HCT116 (cell line): Measurements from ENCODE around the gene IRX2. TPM values are rescaled to one million over a fixed set of nuclear protein-coding genes. Genes with fewer than 3 reads are reported as not detected.

ENCODE experiments used
- ATAC-seq: fragments of 200-7000 bp; cut with Tn5 transposase; 2 replicates; pipeline ENCODE4 v1.9.1; 2020; ENCODE audit warnings: mild to moderate bottlenecking, moderate library complexity
- BruUV-seq: library from RNA; stranded (reverse); fragments of 400-500 nt; replicated peaks from 2 replicates; lab custom pipeline; 2021; lab: Mats Ljungman, UMichigan
- CTCF ChIA-PET: fragments of 300-600 bp; sonication (Branson Sonifier 250); formaldehyde crosslinking; loops from one replicate; lab custom pipeline; 2021; ENCODE audit warnings: antibody characterized with exemption; lab: Charles Lee
- POLR2A ChIA-PET: fragments of 300-600, 350-600 bp; sonication (Branson Sonifier 250); formaldehyde crosslinking; loops from one replicate; lab custom pipeline; 2021; ENCODE audit warnings: antibody characterized with exemption; lab: Charles Lee
- RAD21 ChIA-PET, 2 experiments: fragments of 300-600 bp; sonication (Branson Sonifier 250); formaldehyde crosslinking; loops; one replicate each; lab custom pipeline; 2023; ENCODE audit warnings: low total read pairs in 2 of 2; ENCODE audit not compliant: uncharacterized antibody in 2 of 2, unreplicated experiment in 2 of 2, low non-redundant PET in 1 of 2; lab: Charles Lee
- DNase-seq: peaks from one replicate; pipeline ENCODE4 v3.0.0-alpha.2; 2010; ENCODE audit warnings: low read depth, low spot score
- H2AFZ ChIP-seq: fragments of 200-600 bp; shearing (Covaris generic), sonication (generic); 2 replicates; pipeline ENCODE4 v1.6.1; 2017; ENCODE audit warnings: low read depth, mixed run types, mixed read lengths, antibody characterized with exemption, low read length; ENCODE audit not compliant: poor library complexity, severe bottlenecking
- H3K27ac ChIP-seq: 2 replicates; pipeline ENCODE4 v1.5.1; 2012; ENCODE audit warnings: low read depth, low read length
- H3K27me3 ChIP-seq: fragments of 200-600 bp; sonication (generic); 2 replicates; pipeline ENCODE4 v1.6.1; 2016; ENCODE audit warnings: mixed run types, low read length, mixed read lengths; ENCODE audit not compliant: insufficient read depth
- H3K36me3 ChIP-seq, 2 experiments: fragments of 200-500 bp in 1 of 2; fragments of 200-600 bp in 1 of 2; sonication (Bioruptor generic) in 1 of 2; sonication (generic) in 1 of 2; 2 replicates each; pipeline versions ENCODE4 v1.5.1 to v1.6.1; 2014 to 2016; ENCODE audit warnings: low read length in 2 of 2, inconsistent platforms in 1 of 2, mixed read lengths in 1 of 2, mixed run types in 1 of 2; ENCODE audit not compliant: insufficient read depth in 2 of 2, control insufficient read depth in 1 of 2
- H3K4me1 ChIP-seq, 2 experiments: fragments of 200-600 bp in 1 of 2; sonication (generic) in 1 of 2; 2 replicates each; pipeline versions ENCODE4 v1.5.1 to v1.6.1; 2012 to 2017; ENCODE audit warnings: low read length in 2 of 2, inconsistent platforms in 1 of 2, mild to moderate bottlenecking in 1 of 2, mixed read lengths in 1 of 2, mixed run types in 1 of 2, moderate library complexity in 1 of 2; ENCODE audit not compliant: insufficient read depth in 2 of 2, control insufficient read depth in 1 of 2
- H3K4me2 ChIP-seq: fragments of 200-600 bp; sonication (generic); 2 replicates; pipeline ENCODE4 v1.6.1; 2017; ENCODE audit warnings: mixed run types, low read length, mixed read lengths
- H3K4me3 ChIP-seq, 2 experiments: fragments of 200-600 bp in 1 of 2; sonication (generic) in 1 of 2; replicated peaks in 1 of 2; 2 replicates each; pipeline ENCODE4 v1.5.1; 2011 to 2016; ENCODE audit warnings: low read length in 2 of 2, control low read depth in 1 of 2, low read depth in 1 of 2, mild to moderate bottlenecking in 1 of 2, mixed read lengths in 1 of 2, mixed run types in 1 of 2
- H3K79me2 ChIP-seq: fragments of 200-600 bp; sonication (generic); 2 replicates; pipeline ENCODE4 v1.6.1; 2017; ENCODE audit warnings: mild to moderate bottlenecking, mixed run types, low read length, moderate library complexity, mixed read lengths; ENCODE audit not compliant: insufficient read depth
- H3K9ac ChIP-seq: fragments of 200-600 bp; sonication (generic); 2 replicates; pipeline ENCODE4 v1.6.1; 2016; ENCODE audit warnings: low read length, mixed read lengths
- H3K9me2 ChIP-seq: fragments of 200-600 bp; sonication (generic), shearing (Covaris generic); 2 replicates; pipeline ENCODE4 v1.6.1; 2017; ENCODE audit warnings: mixed run types, mild to moderate bottlenecking, moderate library complexity; ENCODE audit not compliant: insufficient read depth
- H3K9me3 ChIP-seq, 2 experiments: fragments of 200-500 bp in 1 of 2; fragments of 200-600 bp in 1 of 2; sonication (Bioruptor generic) in 1 of 2; sonication (generic) in 1 of 2; 2 replicates each; pipeline ENCODE4 v1.6.1; 2014 to 2017; ENCODE audit warnings: low read length in 2 of 2, mixed read lengths in 2 of 2, inconsistent platforms in 1 of 2, low read depth in 1 of 2, mild to moderate bottlenecking in 1 of 2, mixed run types in 1 of 2, moderate library complexity in 1 of 2; ENCODE audit not compliant: control insufficient read depth in 1 of 2, insufficient read depth in 1 of 2
- H4K20me1 ChIP-seq: fragments of 200-600 bp; sonication (generic), shearing (Covaris generic); 2 replicates; pipeline ENCODE4 v1.6.1; 2017; ENCODE audit warnings: mixed run types, mild to moderate bottlenecking, moderate library complexity; ENCODE audit not compliant: insufficient read depth
- CBX3 ChIP-seq: IDR thresholded peaks from 2 replicates; pipeline ENCODE4 v1.6.1; 2012; ENCODE audit warnings: low read depth
- CEBPB ChIP-seq: IDR thresholded peaks from 2 replicates; pipeline ENCODE4 v1.6.1; 2012; ENCODE audit warnings: low read depth
- EZH2 ChIP-seq: fragments of 200-600 bp; sonication (generic); IDR thresholded peaks from 2 replicates; pipeline ENCODE4 v1.6.1; 2017; ENCODE audit warnings: antibody characterized with exemption, mixed run types
- EZH2phosphoT487 ChIP-seq: fragments of 200-600 bp; IDR thresholded peaks from 2 replicates; pipeline ENCODE4 v1.6.1; 2018; ENCODE audit warnings: antibody characterized with exemption, borderline replicate concordance
- FOSL1 ChIP-seq: IDR thresholded peaks from 2 replicates; pipeline ENCODE4 v1.6.1; 2012; ENCODE audit warnings: low read depth
- JUND ChIP-seq: IDR thresholded peaks from 2 replicates; pipeline ENCODE4 v1.6.1; 2012
- POLR2A ChIP-seq: IDR thresholded peaks from 2 replicates; pipeline ENCODE4 v1.7.0; 2011; ENCODE audit warnings: borderline replicate concordance; ENCODE audit not compliant: insufficient read depth, insufficient read length; ENCODE audit errors: extremely low read depth
- RAD21 ChIP-seq: IDR thresholded peaks from 2 replicates; pipeline ENCODE4 v1.6.1; 2012; ENCODE audit warnings: low read depth, mild to moderate bottlenecking
- SIN3A ChIP-seq: IDR thresholded peaks from 2 replicates; pipeline ENCODE4 v1.6.1; 2012; ENCODE audit warnings: low read depth
- SP1 ChIP-seq: IDR thresholded peaks from 2 replicates; pipeline ENCODE4 v1.6.1; 2012; ENCODE audit warnings: low read depth
- TCF7L2 ChIP-seq: IDR thresholded peaks from 2 replicates; pipeline ENCODE4 v1.7.0; 2011; ENCODE audit warnings: borderline replicate concordance, inconsistent platforms; ENCODE audit not compliant: insufficient read depth, insufficient read length; ENCODE audit errors: extremely low read depth
- YY1 ChIP-seq: IDR thresholded peaks from 2 replicates; pipeline ENCODE4 v1.6.1; 2011; ENCODE audit warnings: low read length, low read depth, moderate library complexity, mild to moderate bottlenecking; ENCODE audit not compliant: insufficient replicate concordance; ENCODE audit errors: extremely low read depth
- ZFX ChIP-seq: fragments of 450-650 bp; IDR thresholded peaks from 2 replicates; pipeline ENCODE4 v1.6.1; 2017
- intact Hi-C: fragments of 100-400 bp; cut with micrococcal nuclease; formaldehyde crosslinking; loops from 2 replicates; pipeline ENCODE4 v1.10.0; 2022
- total RNA-seq: library from RNA; stranded (reverse); gene quantifications from one replicate; pipeline ENCODE4 v1.2.1, GENCODE V29; 2021; ENCODE audit not compliant: unreplicated experiment

Gene IRX2
- total RNA-seq, 1 experiment from 2014 or later = not detected

DNA sequence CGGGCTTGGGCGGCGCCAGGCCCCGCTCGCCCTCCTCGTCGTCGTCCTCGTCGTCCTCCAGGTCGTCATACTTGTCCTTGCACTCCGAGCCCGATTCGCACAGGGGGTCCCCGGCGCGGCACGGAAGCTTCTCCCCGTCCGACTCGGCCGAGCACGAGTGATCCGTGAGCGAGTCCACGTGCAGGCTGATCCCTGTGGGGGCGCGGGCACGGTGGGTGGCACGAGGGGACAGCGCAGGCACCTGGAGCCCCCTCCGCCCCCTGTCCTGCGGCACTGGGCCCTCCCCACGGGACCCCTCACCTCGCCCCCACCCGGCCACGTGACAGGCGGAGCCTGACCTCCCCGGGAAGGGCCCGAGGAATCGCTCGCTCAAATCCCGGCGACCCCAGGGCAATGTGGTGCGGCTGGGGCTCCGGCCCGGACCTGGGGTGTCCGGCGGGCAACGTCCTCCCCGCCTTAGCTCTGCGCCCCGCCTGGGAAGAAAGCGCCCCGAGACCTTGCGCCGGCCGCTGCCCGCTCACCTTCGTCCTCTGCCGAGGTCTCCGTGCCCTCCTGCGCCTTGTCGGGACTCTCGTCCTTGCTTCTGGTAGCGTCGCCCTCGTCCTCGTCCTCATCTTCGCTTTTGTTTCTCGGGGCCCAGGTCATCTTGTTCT is 2.5 kb downstream of the IRX2 start:
- Histone ChIP-seq H3K36me3 (no peaks in the 10 kb centered on the region), H2AFZ (no peak overlapping the region), H3K9ac (no peak overlapping the region), H3K79me2 (no peaks in the 10 kb centered on the region), H4K20me1 (no peaks in the 10 kb centered on the region), H3K9me3 (peaks cover 5 to 22% of the 10 kb centered on the region in 2 experiments; a peak in 2 of 4 replicates), H3K4me3 (no peak overlapping the region), H3K4me2 (no peak overlapping the region), H3K9me2 (no peaks in the 10 kb centered on the region), H3K27ac (no peak overlapping the region), H3K4me1 (no peaks in the 10 kb centered on the region), H3K27me3 (no peaks in the 10 kb centered on the region)
- ChIA-PET CTCF (no interaction called here), POLR2A (no interaction called here), RAD21 (no interaction called here)
- TF ChIP-seq SIN3A (no peak), EZH2phosphoT487 (no peak), CEBPB (no peak), RAD21 (no peak), TCF7L2 (no peak), JUND (no peak), YY1 (no peak), ZFX (no peak), EZH2 (no peak), POLR2A (no peak), FOSL1 (no peak), SP1 (no peak), CBX3 (no peak)
- BruUV-seq = no TSS peak
- intact Hi-C loops = no loop called here
- DNase-seq (no peak), ATAC-seq (no peak)
